Stimulated activated CD4-positive, alpha-beta T cell treated with anti-CD3 and anti-CD28 coated beads, TNF-alpha, amount 100 ng/mL, for 1 hour (primary cell): ENCODE data around the gene NOS2.
A peak's percentile ranks its signal among the peaks of the same experiment; 100 is the strongest.

Source experiments
- DNase-seq, 3 donors: peaks; one replicate each; pipeline ENCODE4 v3.0.0-alpha.2; 2020; ENCODE audit warnings: low read depth in 3 of 3, low spot score in 1 of 3

The NOS2 gene

DNA sequence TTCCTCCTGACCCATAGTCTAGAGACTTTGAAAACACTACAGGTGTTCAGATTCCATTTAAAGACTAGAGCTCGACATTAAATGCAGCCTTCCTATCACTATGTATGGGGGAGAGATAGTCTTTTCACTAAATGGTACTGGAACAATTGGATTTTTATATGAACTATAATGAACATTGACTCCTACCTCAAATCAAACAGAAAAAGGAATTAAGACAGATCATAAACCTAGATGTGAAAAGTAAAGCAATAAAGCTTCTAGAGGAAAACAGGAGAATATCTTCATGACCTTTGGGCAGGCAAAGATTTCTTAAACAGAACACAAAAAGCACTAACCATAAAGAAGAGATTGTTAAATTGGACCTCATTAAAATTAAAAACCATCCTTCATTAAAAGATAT lies 18.8 kb upstream of the NOS2 start:
- DNase-seq: no peak

GRCh38 chr17:27818401-27819105 lies 18.2 kb upstream of the NOS2 start:
- DNase-seq: no peak

DNA sequence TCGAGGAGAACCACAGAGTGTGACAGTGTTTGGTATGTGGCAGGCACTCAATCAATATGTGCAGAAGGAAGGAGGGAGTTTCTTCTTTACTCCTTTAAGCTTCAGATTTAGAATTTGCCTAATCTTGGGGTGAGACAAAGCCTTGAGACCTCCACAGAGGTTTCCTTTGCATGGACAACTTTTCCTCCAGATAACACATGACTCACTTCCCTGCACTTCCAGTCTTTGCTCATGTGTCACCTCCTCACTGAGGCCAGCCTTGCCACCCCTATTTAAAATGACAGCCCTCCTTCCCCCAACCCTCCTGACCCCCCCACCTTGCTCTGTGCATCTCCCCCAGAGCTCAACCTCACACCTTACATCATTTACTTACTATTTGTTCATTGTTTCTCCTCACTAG lies 17.4 kb upstream of the NOS2 start:
- no peak for DNase-seq

DNA sequence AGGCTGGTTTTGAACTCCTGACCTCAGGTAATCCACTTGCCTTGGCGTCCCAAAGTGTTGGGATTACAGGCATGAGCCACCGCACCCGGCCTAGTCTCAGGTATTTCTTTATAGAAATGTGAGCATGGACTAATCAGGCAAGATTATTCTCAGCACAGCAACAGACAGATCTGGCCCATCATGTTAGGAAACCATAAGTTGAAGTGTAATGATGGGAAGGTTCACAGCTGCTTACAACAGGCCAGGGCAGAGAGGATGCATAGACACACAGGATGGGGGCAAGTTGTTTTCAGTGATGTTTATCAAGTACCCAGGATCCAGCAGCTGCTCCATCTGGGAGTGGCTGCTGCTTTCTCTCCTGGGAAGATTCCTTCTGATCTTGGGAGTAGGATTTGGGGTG lies 16.6 kb upstream of the NOS2 start:
- no peak for DNase-seq

DNA sequence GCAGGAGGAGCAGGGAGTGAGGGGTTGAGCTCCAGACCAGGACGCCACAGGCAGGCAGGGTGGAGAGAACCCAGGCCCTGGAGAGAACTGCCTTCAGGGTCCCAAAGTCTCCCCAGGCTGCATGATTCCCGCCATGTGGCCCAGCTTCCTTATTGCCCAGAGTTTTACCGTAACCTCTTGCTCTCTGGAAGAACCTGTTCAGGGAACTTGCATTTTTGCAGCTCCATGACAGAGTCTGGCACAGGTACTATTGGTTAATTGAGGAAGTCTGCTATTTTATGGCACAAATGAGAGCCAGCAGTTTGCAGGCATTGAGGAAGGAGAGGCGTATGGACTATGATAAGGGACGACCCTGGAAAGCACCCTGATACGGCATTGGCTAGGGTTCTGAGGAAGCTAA lies 11.6 kb upstream of the NOS2 start:
- no peak for DNase-seq

DNA sequence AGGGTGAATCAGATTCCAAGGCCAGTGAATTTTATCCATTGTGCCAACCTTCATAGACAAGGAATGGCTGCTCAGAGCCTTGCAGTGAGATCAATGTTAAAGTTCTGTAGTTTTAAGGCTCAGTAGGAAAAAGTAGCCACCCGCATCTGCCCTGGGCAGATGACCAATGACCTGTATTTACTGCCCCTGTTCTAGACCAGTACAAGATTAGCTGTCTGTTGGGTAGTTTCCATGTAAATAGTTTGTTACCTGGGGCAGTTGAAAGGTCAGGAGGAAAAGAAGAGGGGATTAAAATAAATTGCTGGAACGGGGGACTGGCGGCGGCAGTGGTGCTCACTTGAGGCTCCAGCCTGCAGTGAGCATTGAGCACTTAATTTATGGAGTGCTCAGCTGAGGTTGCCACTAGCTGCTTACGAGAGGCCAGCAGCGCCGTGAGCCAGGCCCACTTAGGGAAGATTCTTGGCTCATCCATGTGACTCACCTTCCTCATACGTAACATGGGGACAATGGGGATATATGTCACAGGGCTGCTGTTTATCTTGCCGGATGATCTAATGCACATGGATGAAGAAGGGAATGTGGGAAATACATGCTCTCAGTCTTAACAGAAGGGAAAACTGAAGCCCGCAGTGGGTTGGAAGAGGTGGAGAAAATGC lies 10.7 kb upstream of the NOS2 start:
- DNase-seq: no peak

GRCh38 chr17:27810211-27810901 lies 10.0 kb upstream of the NOS2 start:
- DNase-seq: no peak

- no peak for DNase-seq
These were observed 9.2 kb upstream of the NOS2 start for GRCh38 chr17:27809555-27809954.

- DNase-seq: no peak
These were observed 8.3 kb upstream of the NOS2 start for GRCh38 chr17:27808628-27809027.

DNA sequence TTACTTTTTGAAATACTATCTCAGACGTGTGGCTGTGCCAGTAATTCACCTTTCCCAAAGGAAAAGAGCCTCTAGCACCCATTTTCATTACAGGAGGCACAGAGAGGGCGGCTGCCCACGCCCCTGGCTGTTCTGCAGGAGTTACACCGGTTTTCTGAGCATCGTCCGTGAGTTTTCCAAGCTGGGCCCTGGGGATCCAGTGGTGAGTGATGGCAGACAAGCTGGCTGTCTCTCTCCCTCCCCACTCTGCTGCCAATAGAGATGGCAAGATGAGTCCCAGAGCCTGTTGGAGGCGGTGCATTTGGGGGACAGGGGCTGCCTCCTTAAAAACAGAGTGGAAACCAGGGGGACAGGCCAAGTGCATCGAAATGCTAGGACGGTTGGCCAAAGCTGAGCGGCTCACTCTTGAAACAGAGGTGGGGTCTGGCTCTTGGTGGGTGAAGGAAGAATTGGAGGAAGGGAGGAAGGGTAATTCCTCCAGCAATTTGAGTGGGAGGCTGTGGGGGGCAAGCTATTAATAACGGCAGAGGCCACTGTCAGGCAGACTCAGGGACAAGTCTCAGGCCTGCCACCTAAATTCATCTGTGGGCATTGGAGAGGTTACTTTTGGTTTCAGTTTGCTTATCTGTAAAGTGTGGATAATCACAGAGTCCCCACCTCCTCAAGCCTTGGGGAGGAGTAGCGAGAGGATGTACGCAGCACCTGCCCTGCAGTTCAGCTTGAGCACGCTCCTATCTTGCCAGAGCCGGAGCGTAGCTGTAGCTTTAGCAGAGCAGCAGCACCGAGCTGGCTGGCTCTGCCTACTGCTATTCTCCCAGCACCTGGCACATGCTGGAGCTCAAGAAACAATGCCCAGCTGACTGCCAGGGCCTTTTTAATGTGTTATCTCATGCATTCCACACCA lies 7.5 kb upstream of the NOS2 start:
- peak; percentile 25 to 31 (median 28) for DNase-seq

- peak; percentile 52 to 61 (median 60) for DNase-seq
These were observed 5.3 kb upstream of the NOS2 start for GRCh38 chr17:27805520-27806146.

DNA sequence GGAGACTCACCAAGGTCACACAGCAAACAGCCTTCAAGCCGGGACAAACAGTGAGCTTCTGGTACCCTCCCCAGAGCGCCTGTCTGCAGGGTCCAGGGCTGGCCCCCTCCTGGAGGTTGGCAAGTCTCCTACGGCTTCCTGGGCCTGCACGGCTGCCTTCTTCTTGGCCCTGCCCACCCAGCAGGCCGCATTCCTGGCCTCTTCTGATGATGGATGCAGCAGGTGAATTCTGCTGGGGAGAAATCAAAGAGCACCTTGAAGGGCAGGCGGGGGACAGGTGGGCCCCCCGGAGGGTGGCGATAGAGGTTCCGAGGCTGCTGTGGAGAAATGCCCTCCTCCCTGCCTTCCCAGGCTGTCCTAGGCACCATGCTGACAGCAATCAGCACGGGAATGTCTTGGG lies 3.8 kb upstream of the NOS2 start:
- DNase-seq: no peak

GRCh38 chr17:27802962-27803680 lies 2.8 kb upstream of the NOS2 start:
- DNase-seq: no peak

- DNase-seq: no peak
These were observed 1.7 kb upstream of the NOS2 start for GRCh38 chr17:27802033-27802432.

DNA sequence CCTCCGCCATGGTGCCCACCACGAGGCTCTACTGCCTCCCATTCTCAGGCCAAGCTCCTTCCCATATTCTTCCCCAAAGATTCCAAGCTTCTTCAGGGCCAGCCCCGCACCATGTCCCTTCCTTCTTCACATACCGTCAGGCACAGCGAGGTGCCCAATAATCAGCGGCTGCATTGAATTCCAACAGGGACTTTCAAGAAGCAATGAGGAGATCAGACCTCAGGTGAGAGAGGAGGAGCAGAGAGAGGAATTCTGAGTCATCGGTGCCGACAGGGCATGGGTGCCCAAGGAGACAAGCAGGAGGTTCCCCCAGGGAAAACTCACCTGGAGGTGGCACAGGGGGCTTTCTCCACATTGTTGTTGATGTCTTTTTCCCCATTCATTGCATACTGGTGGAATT lies 2.0 kb downstream of the NOS2 start:
- no peak for DNase-seq

- DNase-seq: no peak
These were observed 2.8 kb downstream of the NOS2 start for GRCh38 chr17:27797390-27798091.

- DNase-seq: no peak
These were observed 6.3 kb downstream of the NOS2 start for GRCh38 chr17:27793906-27794569.

DNA sequence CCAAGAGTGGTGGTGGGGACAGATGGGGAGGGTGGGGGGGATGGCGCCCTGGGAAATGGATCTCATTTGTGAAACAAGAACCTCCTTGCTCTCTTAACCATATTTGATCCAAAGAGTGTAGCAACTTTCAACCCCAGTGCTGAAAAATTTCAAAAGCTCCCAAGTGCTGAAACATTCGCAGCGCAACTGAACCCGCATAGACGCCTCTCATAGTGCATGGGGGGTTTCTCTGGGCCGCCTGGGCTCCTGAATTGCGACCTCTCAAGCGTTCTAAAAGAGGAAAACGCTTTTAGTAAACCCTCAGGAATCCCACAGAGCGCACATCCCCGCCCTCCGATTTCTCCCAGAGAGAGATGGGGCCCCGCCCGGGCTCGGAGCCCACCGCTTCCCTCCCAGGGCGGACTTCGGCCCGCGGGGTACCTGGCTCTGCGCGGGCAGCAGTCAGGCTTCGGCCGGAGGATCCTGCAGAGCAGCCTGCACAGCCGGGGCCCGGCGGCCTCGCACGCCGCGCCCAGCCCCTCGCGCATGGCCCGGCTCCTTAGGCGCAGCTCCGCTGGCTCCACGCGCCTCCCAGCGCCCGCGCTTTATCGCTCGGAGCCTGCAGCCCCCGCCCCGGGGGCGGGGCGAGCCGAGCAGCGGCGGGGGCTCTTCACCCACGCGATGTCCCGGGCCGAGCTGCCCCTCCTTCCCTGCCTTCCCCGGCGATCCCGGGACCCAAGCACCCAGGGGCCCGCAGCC lies 7.0 kb downstream of the NOS2 start:
- no peak for DNase-seq
